GM18505 (cell line): ENCODE data around the gene GLB1L2.

Experiments used
- ATAC-seq: cut with Tn5 transposase; IDR thresholded peaks from one replicate; pipeline ENCODE4 v1.9.1; 2021; ENCODE audit not compliant: unreplicated experiment
- POLR2A ChIP-seq: IDR thresholded peaks from 4 replicates; pipeline ENCODE4 v1.6.1; 2011; ENCODE audit warnings: borderline replicate concordance; ENCODE audit not compliant: insufficient read depth, insufficient read length; ENCODE audit errors: extremely low read depth

The GLB1L2 gene

DNA sequence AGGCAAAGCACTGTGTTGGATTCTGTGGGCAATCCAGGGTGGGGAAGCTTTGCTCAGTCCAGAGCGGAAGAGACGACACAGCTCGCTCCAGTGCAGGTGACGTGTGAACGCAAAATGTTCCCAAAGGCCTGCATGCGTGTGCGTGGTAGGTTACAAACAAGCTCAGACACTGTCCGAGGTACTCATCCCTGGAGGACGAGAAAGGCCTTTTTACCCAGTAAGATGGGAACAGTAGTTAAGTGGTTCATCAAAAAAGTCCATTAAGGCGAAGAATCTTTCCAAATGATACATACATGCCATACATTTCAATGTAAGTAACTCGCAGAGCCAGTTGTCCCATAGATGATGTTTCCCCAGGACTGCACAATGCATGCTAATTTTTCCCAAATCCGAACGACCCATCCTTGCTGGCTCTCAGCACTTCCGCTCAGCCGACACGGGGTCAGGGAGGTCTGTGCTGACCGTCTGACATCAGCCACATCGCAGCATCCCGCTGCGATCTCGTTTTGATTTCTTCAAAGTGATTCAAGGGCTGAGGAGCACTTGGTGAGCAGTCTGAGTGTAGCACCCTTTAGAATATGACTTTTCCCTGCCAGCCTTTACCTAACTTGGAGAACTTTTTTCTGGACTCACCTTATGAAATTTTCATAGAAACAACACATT lies 61.3 kb downstream of the GLB1L2 start:
- ATAC-seq, result no peak
- TF ChIP-seq POLR2A, result no peak

DNA sequence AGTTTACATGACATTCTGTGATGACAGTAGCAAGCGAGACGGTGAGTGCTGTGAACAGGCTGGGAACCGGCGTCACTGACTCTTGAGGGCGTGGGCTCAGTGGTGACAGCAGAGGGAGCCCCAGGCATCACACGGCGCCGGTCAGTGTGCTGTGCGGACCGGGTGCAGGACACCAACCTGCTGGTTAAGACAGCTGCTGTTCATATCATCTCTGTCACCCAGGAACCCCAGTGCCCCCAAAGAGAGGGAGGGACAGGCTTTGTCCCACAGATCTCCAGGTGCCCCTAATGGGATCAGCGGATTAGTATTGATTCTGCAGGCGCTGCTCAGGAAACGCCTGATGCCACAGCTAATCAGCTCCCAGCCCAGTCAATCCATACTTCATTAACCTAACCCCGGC lies 61.9 kb downstream of the GLB1L2 start:
- no peak for ATAC-seq
- TF ChIP-seq POLR2A, result no peak

DNA sequence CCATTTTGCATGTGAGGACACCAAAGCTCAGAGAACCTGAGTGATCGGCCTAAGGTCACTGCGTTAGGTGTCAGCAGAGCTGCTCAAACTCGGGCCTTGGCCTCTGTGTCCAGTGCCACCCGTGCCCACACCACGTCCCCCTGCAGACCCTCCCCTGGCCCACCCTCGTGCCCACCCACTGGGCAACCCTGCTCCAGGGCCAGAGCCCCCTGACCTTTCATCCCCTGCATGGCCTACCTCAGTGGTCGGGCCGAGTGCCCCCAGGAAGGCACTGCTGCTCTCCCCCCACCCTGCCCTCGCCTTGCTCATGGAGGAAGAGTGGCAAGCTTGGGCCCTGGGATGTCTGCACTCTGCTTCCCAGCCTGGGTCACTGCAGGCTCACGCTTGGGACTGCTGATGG lies 62.5 kb downstream of the GLB1L2 start:
- no peak for ATAC-seq
- no peak for TF ChIP-seq POLR2A

DNA sequence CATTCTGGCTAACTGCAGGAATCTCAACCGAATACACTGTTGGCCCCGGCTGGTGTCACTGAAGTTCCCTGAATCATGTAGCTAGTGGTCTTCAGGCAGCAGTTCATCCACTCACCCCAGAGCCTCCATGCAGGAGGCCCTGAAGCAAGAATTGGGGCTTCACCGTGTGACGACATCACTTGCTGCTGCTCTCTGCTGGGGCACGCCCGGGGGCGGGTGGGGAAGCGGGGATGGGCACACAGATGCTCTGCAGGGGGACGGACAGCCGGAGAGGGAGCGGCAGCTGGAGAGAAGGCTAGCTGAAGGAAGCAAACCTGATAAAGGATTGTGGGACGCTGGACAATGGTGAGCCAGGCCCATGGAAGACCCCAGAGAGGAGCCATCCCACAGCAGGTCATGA lies 63.2 kb downstream of the GLB1L2 start:
- TF ChIP-seq POLR2A, result no peak

DNA sequence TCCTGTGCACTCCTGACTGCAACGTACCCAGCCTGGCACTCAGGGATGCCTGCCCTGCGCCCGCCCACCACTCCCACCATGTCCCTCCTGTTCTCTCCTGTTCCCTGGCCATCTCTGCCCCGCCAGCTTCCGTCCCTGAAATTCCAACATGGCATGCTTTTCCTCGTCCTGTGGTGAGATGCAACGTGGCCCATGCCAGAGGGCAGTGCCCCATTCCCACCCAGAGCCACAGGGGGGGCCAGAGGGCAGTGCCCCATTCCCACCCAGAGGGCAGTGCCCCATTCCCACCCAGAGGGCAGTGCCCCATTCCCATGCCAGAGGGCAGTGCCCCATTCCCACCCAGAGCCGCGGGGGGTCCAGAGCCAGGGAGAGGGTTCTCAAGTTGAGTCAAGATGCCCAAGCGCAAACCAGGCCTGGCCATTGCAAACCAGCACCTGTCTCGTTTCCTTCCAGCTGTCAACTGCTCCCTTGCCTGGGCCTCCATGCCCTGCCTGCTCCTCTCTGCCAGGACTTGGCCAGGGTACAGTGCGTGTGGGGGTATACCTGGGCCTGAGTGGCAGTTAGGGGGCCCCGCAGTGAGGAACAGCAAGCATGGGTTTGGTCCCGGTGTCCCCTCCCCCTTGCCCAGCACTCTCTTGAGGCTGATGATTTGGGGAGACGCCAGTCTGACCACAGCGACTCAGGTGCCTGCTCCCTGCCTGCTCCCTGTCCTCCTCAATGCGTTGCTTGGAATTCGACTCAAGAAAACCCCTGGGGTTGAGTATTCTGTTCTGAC lies 65.7 kb downstream of the GLB1L2 start:
- TF ChIP-seq POLR2A, result no peak
- ATAC-seq, result no peak

More for the DNA sequence above, 63.2 kb downstream of the GLB1L2 start:
- no peak for ATAC-seq

DNA sequence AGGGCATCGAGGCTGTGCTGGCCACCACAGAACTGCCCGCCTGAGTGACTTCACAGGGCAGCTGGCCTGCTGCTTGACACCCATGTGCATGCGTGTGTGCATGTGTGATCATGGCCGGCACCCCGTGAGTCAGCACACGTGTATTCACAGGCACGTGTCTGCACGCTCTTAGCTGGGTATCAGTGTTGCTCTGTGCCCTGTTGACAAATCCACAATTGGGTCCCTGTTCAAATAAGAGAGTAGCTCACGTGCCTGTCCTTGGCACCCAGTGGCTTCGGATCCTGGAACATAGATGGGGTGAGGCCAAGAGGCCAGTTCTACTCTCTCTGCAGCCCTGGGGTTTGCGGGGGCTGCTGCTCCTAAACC lies 66.3 kb downstream of the GLB1L2 start:
- ATAC-seq, result no peak
- TF ChIP-seq POLR2A, result no peak

DNA sequence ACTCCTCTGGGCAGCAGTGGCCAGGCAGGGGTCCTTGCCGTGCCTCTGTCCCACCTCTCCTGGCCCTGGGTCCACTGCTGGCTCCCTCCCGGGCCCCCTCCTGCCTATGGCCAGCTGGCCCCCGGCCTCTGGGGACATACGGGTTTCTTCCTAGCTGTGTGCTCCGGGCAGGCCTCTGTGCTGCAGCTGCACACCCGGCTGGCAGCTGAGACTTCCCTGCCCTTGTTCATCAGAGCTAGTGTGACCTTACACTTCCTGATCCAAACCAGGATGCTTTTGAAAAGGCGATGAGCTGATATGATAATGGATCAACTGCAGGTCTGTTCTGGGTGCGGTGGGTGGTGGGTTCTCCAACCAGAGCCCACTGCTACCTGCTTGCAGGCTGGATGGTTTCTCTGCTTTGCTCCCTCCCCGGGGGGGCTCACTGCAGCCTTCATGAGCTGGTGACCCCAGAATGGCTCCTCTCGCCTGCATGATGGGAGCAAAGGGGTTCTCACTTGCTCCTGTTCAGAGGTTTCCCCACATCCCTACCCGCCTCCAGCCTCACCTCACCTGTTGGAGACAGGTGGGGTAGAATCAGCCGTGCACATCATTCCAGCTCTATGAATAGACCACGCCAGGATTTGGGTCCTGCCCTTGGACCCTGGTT lies 67.0 kb downstream of the GLB1L2 start:
- no peak for ATAC-seq
- TF ChIP-seq POLR2A, result no peak

DNA sequence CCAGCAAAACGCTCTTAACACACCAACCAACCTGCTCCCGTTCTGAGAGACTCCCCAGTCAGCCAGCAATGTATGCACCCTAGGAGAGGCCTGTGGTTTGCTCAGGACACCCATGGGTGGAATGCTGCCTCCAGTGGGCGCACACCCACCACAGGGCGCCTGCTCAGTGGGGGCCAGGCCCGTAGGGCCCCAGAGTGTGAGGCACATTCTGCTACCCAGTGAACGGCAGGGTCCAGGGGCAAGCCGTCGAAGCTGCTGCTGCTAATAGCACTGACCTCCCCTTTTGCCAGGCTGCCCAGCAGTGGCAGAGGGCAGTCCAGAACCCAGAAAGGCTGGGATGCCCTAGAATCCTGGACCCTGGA lies 67.5 kb downstream of the GLB1L2 start:
- no peak for TF ChIP-seq POLR2A
- no peak for ATAC-seq

DNA sequence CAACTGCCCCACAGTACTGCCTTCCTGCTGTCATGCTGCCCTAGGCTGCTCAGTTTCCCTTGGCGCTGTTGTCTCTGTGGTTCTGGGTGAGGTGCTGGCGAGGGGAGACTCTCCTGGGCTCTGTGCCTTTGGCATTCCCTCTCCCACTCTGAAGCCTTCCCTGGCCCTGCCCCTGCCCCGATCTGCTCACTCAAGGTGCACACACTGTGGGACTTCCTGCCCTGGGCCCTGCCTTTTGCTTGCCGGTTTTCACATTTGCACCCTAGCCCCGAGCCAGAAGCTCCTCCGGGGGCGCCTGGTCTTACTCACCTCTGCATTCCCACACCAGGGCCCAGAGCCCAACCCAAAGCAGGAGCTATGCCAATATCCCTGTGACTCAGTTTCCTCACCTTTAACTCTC lies 68.2 kb downstream of the GLB1L2 start:
- no peak for ATAC-seq
- no peak for TF ChIP-seq POLR2A

DNA sequence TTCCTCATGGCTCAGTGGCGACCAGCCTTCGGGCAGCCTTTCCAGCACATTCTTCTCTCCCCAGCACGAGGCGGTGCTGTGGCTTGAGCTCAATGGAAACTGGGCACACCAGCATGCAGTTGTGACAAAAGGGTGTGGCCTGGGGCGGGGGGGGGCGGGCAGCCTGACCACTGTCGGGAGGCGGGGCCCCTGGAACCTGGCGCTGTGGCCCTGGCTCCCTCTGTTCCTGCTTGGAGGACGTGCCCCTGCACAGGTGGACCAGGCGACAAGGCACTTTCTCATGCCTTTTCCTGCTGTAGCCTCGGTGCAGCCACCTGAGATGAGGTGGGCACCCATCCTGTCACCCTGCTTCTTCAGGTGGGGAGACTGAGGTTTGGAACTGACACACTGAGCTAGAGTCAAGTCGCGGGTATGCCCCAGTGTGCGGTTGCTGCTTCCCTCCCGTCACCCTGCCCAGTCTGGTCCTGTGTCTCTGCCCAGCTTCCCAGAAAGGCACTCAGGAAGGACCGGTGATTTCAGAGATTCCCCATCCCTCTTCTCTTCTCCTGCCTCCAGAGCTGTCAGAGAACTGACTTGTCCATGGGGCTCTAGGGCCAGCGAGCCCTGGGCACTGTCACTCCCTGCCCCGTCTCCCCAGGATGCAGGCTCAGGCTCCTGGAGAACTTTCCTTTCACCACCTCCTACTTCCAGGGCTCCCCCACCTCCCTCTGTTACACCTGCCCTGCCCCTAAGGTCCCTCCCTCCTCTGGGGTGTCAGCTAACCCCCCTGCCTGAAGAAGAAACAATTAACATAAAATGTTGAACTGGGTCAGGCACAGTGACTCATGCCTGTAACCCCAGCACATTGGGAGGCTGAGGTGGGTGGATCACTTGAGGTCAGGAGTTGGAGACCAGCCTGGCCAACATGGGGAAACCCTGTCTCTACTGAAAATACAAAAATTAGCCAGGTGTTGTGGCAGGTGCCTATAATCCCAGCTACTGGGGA lies 70.3 kb downstream of the GLB1L2 start:
- TF ChIP-seq POLR2A, result no peak
- no peak for ATAC-seq

DNA sequence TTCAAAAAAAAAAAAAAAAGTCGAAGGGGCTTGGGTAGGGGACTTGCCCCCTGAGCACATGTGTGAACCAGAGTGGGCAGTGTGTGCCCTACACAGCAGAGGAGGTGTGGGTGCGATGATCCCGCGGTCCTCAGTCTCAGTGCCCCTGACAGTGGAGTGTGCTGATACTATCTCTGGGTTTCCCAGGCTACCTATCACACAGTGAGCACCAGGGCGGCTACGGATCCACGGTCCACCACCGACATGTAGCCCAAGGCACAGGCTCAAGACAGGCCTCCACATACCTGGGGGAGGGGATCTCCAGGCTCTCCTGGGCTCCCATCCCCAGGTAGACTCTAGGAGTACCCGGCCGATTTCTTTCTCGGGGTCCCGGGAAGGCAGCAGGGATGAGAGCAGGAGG lies 71.1 kb downstream of the GLB1L2 start:
- no peak for ATAC-seq
- no peak for TF ChIP-seq POLR2A

DNA sequence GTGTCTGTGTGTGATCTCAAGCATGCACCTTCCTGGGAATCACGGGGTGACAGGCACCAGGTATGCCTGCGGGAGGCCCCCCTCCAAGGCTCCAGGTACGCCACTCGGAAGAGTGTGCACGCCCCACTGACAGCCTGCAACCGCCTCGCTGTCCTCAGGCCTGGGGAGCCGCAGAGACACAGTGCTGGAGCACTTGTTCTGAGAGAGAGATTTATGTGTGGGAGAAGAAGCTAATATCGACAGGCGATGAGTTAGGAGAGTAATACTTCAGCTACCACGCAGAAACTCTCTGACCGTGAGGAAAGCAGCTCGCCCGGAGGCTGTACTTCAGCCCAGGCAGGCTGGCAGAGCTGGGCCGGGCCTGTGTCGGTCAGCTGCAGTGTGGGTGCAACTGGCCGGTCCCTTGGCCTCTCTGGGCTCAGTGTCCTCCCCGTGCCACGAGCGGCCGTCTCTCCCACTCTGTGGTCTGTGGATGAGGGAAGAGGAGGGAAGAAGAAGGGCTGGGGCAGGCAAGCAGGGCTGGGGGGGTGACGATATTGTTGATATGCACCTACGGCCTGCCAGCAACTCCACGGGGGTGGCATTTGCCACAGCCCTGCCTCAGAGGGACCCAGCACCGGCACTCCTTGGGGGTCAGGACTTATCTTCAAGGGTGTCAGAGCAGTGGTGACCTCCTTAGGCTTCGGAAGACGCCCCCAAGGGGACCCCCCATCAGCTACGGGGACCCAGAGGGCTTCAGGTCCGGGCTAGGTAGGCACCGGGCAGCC lies 73.0 kb downstream of the GLB1L2 start:
- no peak for TF ChIP-seq POLR2A
- ATAC-seq, result no peak
